Measurements from ENCODE around the gene ADSS1.

ADSS1 gene

DNA sequence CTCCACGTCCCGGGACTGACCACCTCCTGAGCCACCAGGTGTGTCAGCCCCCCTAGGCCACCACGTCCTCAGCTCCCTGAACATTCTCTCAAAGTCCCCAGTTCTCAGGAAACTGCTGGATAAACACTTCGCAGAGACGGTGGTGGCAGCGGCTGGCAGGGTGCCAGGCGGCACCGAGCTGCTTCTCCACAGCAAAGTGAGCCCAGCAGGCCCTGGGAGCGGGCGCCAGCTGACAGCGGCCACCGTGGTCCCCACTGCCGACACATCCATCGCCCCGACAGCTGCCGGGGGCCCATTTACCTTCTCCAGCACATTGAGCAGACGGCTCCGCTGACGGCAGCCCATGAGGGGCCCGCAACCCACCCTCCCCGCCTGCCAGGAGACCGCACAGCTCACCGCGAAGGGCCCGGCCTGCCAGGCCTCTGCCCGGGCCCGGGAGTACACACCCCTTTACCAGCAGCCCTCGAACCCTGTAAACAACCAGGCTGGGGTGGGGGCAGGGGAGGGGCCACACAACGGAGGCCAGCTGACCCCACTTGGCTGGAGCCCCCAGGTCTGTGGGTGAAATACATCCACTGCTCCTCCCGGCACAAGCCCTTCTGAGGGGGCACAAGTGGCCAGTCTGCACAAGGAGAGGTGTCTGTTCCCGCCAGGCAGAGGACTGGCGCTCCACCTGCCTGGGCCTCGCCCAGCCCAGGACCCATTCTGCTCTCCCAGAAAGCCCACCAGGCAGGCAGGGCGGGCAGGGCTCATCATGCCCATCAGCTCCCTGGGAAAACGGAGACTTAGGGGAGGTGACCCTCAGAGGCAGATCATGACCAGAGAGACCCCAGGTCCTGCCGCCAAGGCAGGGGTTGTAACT lies 61.0 kb downstream of the ADSS1 start:
- Histone ChIP-seq H3K9me3 (ENCODE audit: control insufficient read depth in 5 of 5, low read length in 5 of 5) (no peaks in the 10 kb centered on the region), H3K27me3 (ENCODE audit: control insufficient read depth in 5 of 5, insufficient read depth in 4 of 5, low read length in 5 of 5) (no peaks in the 10 kb centered on the region), H3K27ac (ENCODE audit: low read depth, low read length) (no peak overlapping the region), H3K9ac (ENCODE audit: low read length in 5 of 5) (peak overlapping the region in 1 of 5 donors; percentile 47), H3K4me1 (ENCODE audit: control insufficient read depth in 5 of 5, insufficient read depth in 5 of 5, low read length in 5 of 5) (peaks cover 0 to 67% (median 29%) of the 10 kb centered on the region in 5 donors), H3K36me3 (ENCODE audit: control insufficient read depth in 5 of 5, insufficient read depth in 5 of 5, low read length in 5 of 5) (peaks cover 0 to 61% (median 22%) of the 10 kb centered on the region in 5 donors), H3K4me3 (ENCODE audit: low read depth in 1 of 5, low read length in 5 of 5) (no peak overlapping the region)

DNA sequence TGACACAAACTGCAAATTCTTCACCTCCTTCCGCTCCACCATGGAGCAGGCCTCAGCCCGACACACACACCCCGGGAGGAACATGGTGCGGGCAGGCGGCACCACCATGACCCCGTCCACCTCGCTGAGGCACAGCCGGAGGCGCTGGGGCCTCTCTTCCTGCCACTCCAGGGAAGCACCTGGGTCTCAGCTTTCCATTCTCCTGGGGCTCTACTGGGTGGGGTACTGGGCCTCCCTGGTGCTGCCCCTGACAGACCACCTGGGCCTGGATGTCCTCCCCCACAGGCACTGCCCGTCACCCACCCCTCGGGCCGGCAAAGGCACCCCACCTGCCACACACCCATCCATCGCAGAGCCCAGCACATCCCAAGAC lies 61.7 kb downstream of the ADSS1 start:
- Histone ChIP-seq H3K4me1 (ENCODE audit: control insufficient read depth in 5 of 5, insufficient read depth in 5 of 5, low read length in 5 of 5) (peaks cover 0 to 72% (median 33%) of the 10 kb centered on the region in 5 donors), H3K9ac (ENCODE audit: low read length in 5 of 5) (no peak overlapping the region), H3K27ac (ENCODE audit: low read depth, low read length) (no peak overlapping the region), H3K27me3 (ENCODE audit: control insufficient read depth in 5 of 5, insufficient read depth in 4 of 5, low read length in 5 of 5) (no peaks in the 10 kb centered on the region), H3K36me3 (ENCODE audit: control insufficient read depth in 5 of 5, insufficient read depth in 5 of 5, low read length in 5 of 5) (peaks cover 0 to 61% (median 24%) of the 10 kb centered on the region in 5 donors), H3K4me3 (ENCODE audit: low read depth in 1 of 5, low read length in 5 of 5) (no peak overlapping the region), H3K9me3 (ENCODE audit: control insufficient read depth in 5 of 5, low read length in 5 of 5) (no peaks in the 10 kb centered on the region)

DNA sequence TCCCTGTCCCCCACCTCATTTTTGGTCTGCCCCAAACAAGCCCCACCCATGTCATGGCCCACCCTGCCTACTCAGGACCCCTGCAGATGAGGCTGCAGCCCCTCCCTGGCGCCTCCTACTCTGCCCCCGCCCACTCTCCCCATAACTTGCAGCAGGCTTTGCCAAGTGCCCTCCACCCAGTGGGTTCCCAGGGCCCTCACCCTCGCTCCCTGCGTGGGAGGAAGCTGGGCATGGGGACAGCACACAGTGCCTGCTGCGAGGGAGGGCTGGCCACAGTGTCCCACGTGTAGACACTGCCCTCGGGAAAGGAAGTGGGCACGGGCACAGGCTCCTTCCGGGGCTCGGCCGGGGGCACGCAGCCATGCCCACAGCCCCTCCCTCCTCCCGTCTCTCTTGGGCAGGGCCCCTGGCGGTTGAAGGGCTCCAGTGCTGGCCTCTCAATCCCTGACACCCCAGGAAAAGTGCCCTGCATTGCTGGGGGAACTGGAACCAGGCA lies 62.1 kb downstream of the ADSS1 start:
- H3K9ac ChIP-seq (ENCODE audit: low read length in 5 of 5), result no peak overlapping the region
- H3K9me3 ChIP-seq (ENCODE audit: control insufficient read depth in 5 of 5, low read length in 5 of 5), result no peaks in the 10 kb centered on the region
- peaks cover 0 to 62% (median 27%) of the 10 kb centered on the region in 5 donors for H3K36me3 ChIP-seq (ENCODE audit: control insufficient read depth in 5 of 5, insufficient read depth in 5 of 5, low read length in 5 of 5)
- no peak overlapping the region for H3K27ac ChIP-seq (ENCODE audit: low read depth, low read length)
- no peaks in the 10 kb centered on the region for H3K27me3 ChIP-seq (ENCODE audit: control insufficient read depth in 5 of 5, insufficient read depth in 4 of 5, low read length in 5 of 5)
- peaks cover 0 to 76% (median 34%) of the 10 kb centered on the region in 5 donors for H3K4me1 ChIP-seq (ENCODE audit: control insufficient read depth in 5 of 5, insufficient read depth in 5 of 5, low read length in 5 of 5)
- no peak overlapping the region for H3K4me3 ChIP-seq (ENCODE audit: low read depth in 1 of 5, low read length in 5 of 5)

DNA sequence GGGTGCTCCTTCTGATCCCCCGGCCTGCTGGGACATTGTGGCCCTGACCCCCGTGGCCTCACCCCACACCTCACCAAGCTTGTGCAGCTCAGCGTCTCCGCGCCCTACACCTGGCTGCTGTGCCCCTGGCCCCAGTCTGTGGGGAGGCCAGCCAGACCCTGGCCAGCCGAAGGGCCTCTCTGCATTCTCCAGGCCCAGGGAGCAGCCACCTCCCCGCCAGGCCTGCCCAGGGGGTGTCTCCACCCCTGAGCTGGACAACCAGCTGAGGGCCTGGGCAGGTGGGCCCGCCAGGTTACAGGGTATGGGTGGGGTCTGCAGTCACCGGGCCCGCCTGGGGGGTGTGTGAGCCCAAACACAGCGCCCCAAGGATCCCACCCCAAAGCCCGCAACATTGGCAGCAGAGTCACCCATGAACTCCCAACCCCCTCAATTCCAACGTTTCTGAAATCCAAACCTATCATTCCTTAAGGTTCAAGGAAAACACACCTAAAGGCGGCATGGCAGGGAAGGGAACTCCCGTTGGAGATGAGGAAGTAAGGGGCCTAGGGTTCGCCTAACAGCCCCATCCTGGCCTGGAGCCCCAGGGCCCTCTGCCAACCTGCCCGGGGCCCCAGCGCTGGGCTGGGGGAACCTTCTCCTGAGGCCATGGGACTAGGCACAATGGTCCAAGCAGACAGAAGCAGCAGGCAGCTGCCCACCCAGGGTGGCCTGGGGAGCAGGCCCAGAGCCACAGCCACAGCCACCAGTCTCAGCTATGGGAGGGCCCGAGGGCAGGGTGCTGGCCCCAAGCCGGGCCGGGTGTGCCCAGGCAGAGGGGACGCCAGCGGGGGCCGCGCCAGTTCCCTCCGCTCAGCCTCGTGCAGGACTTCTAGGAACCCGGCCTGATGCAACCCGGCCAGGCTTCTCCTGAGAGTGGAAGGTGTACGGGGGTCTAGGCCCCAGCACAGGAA lies 63.0 kb downstream of the ADSS1 start:
- Histone ChIP-seq H3K27ac (ENCODE audit: low read depth, low read length) (no peak overlapping the region), H3K4me1 (ENCODE audit: control insufficient read depth in 5 of 5, insufficient read depth in 5 of 5, low read length in 5 of 5) (peaks cover 0 to 84% (median 42%) of the 10 kb centered on the region in 5 donors), H3K9me3 (ENCODE audit: control insufficient read depth in 5 of 5, low read length in 5 of 5) (no peaks in the 10 kb centered on the region), H3K27me3 (ENCODE audit: control insufficient read depth in 5 of 5, insufficient read depth in 4 of 5, low read length in 5 of 5) (no peaks in the 10 kb centered on the region), H3K4me3 (ENCODE audit: low read depth in 1 of 5, low read length in 5 of 5) (no peak overlapping the region), H3K9ac (ENCODE audit: low read length in 5 of 5) (peak overlapping the region in 2 of 5 donors; percentile 8 to 37), H3K36me3 (ENCODE audit: control insufficient read depth in 5 of 5, insufficient read depth in 5 of 5, low read length in 5 of 5) (peaks cover 0 to 67% (median 35%) of the 10 kb centered on the region in 5 donors)

DNA sequence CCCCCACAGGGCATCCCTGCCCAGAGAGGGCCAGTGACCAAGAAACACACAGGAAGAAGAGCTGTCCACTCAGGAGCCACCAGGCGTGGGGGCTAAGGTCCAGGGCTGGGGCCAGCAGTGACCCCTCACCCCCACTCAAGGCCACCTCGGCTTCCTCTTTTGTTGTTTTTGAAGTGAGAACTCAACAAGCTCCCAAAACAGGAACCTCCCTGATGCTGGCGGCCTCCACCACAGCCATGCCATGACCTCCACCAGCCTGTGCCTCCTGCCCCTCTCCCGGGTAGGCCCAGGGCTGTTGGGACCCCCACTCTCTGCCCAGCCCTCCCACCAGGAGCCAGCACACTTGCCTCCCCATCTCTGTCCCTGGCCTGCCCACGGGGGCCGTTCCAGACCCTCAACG lies 63.7 kb downstream of the ADSS1 start:
- no peaks in the 10 kb centered on the region for H3K27me3 ChIP-seq (ENCODE audit: control insufficient read depth in 5 of 5, insufficient read depth in 4 of 5, low read length in 5 of 5)
- no peak overlapping the region for H3K4me3 ChIP-seq (ENCODE audit: low read depth in 1 of 5, low read length in 5 of 5)
- H3K9me3 ChIP-seq (ENCODE audit: control insufficient read depth in 5 of 5, low read length in 5 of 5), result no peaks in the 10 kb centered on the region
- H3K4me1 ChIP-seq (ENCODE audit: control insufficient read depth in 5 of 5, insufficient read depth in 5 of 5, low read length in 5 of 5), result peaks cover 0 to 92% (median 49%) of the 10 kb centered on the region in 5 donors
- H3K9ac ChIP-seq (ENCODE audit: low read length in 5 of 5), result peak overlapping the region in 1 of 5 donors; percentile 8
- no peak overlapping the region for H3K27ac ChIP-seq (ENCODE audit: low read depth, low read length)
- H3K36me3 ChIP-seq (ENCODE audit: control insufficient read depth in 5 of 5, insufficient read depth in 5 of 5, low read length in 5 of 5), result peaks cover 0 to 70% (median 37%) of the 10 kb centered on the region in 5 donors

DNA sequence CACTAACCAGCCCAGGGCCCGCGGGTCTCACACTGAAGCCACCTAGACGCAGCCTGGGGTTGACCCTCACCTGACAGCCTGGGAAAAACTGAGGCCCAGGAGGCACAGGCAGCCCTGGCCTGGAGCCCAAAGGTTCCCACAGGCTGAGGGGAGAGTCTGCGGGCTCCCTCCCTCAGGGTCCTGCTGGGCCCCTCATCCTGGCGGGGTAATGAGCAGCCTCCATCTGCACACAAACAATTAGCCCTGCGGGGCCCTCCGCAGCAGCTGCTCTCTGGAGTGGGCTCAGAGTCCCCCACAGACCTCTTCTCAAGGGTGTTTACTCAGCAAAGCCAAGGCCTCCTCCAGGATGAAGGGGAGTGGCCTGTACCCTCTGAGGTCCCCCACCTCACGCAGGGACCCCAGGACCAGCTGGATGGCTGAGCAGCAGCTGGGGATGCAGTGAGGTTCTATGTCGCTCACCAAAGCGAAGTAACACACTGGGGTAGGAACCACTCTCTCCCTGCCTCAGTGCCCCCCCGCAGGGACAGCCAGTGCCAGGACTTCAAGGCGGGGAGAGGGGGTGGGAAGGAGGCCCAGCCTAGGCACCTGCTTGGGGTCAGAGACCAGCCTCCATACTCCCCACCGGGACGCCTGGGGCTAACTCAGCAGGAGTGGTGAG lies 64.3 kb downstream of the ADSS1 start:
- H3K27me3 ChIP-seq (ENCODE audit: control insufficient read depth in 5 of 5, insufficient read depth in 4 of 5, low read length in 5 of 5), result no peaks in the 10 kb centered on the region
- H3K27ac ChIP-seq (ENCODE audit: low read depth, low read length), result no peak overlapping the region
- H3K4me3 ChIP-seq (ENCODE audit: low read depth in 1 of 5, low read length in 5 of 5), result no peak overlapping the region
- H3K4me1 ChIP-seq (ENCODE audit: control insufficient read depth in 5 of 5, insufficient read depth in 5 of 5, low read length in 5 of 5), result peaks cover 0 to 97% (median 55%) of the 10 kb centered on the region in 5 donors
- H3K36me3 ChIP-seq (ENCODE audit: control insufficient read depth in 5 of 5, insufficient read depth in 5 of 5, low read length in 5 of 5), result peaks cover 0 to 66% (median 37%) of the 10 kb centered on the region in 5 donors
- no peaks in the 10 kb centered on the region for H3K9me3 ChIP-seq (ENCODE audit: control insufficient read depth in 5 of 5, low read length in 5 of 5)
- peak overlapping the region in 1 of 5 donors; percentile 4 for H3K9ac ChIP-seq (ENCODE audit: low read length in 5 of 5)

DNA sequence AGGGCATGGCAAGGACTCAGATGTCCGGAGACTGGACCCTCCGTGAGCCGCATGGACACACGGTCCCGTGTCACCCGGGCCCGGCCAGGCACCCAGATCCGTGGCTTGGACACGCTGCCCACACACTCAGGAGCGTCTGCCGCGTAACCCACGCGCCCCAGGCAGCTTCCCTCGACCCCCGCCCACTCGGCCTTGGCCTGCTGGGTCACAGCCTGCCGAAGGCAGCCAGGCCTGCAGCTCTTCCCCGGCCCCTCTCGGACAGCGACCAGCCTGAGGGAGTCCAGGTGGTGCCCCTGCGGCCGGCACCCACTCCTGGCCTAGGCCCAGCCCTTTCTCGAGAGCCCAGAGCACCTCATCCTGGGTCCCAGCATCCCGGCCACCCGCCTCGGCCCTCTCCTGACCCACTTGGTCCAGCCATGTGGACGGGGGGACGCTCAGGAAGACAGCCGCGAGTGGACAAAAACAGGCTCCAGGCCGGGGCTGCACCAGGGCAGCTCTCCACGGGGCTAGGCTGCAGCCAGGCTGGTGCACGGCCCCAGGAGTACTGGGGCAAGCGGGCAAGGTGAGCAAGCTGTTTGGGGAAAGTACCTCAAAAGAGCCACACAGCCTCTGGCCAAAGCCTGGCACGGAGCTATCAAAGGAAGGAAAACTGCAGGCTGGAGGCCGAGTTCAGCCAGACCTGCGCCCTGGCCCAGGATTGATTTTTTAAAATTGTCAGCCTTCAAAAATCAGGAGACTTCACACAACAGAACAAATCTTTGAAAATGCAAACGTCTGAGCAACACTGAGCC lies 65.0 kb downstream of the ADSS1 start:
- H3K9ac ChIP-seq (ENCODE audit: low read length in 5 of 5), result peak overlapping the region in 1 of 5 donors; percentile 4
- H3K4me1 ChIP-seq (ENCODE audit: control insufficient read depth in 5 of 5, insufficient read depth in 5 of 5, low read length in 5 of 5), result peaks cover 5 to 98% (median 57%) of the 10 kb centered on the region in 5 donors
- no peak overlapping the region for H3K4me3 ChIP-seq (ENCODE audit: low read depth in 1 of 5, low read length in 5 of 5)
- H3K9me3 ChIP-seq (ENCODE audit: control insufficient read depth in 5 of 5, low read length in 5 of 5), result no peaks in the 10 kb centered on the region
- H3K27ac ChIP-seq (ENCODE audit: low read depth, low read length), result no peak overlapping the region
- H3K36me3 ChIP-seq (ENCODE audit: control insufficient read depth in 5 of 5, insufficient read depth in 5 of 5, low read length in 5 of 5), result peaks cover 0 to 63% (median 37%) of the 10 kb centered on the region in 5 donors
- H3K27me3 ChIP-seq (ENCODE audit: control insufficient read depth in 5 of 5, insufficient read depth in 4 of 5, low read length in 5 of 5), result no peaks in the 10 kb centered on the region

DNA sequence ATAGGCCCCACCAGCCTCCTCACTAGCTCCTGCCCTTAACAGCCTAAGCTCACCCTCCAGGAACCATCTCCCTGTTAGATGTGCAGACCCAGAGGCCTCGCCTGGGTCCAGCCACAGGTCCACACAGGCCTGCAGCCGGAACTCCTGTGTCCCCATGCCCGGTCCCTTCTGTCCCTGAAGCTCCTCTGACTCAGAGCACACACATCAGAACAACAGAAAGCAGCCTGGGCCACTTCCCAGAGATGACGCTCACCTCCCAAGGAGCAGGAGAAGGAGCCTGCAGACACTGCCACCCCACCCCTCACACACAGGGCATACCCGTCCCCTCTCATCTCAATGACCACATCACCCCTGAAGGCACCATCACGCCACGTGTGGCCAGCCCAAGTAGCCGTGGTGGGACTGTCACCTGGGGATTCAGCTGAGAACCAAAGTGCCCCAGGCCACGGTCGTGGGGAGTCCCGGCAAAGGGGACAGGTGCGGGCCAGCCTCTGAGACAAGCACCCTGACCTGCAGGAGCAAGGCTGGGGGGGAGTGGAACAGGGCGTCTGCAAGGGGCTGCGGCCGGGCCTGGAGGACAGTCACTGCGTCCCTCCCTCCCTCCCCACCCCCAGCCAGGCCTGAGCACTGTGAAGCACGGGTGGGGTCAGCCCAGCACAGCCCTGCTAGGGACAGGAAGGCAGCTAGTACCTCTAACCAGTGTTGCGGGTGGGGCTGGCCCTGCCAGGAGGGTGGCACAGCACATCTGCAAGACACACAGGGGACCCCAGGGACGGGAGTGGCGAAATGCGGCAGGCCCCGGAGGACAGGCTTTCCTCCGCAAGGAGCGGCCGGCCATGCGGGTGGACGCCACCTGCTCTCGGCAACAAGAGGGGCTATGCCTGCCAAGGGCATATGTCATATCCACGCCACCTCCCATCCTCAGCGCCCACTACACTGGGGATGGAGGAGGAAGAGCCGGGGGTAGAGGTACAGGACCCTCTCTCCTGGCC lies 66.0 kb downstream of the ADSS1 start:
- Histone ChIP-seq H3K4me3 (ENCODE audit: low read depth in 1 of 5, low read length in 5 of 5) (no peak overlapping the region), H3K36me3 (ENCODE audit: control insufficient read depth in 5 of 5, insufficient read depth in 5 of 5, low read length in 5 of 5) (peaks cover 0 to 60% (median 37%) of the 10 kb centered on the region in 5 donors), H3K9ac (ENCODE audit: low read length in 5 of 5) (peak overlapping the region in 1 of 5 donors; percentile 26), H3K27ac (ENCODE audit: low read depth, low read length) (no peak overlapping the region), H3K9me3 (ENCODE audit: control insufficient read depth in 5 of 5, low read length in 5 of 5) (no peaks in the 10 kb centered on the region), H3K27me3 (ENCODE audit: control insufficient read depth in 5 of 5, insufficient read depth in 4 of 5, low read length in 5 of 5) (no peaks in the 10 kb centered on the region), H3K4me1 (ENCODE audit: control insufficient read depth in 5 of 5, insufficient read depth in 5 of 5, low read length in 5 of 5) (peaks cover 8 to 96% (median 61%) of the 10 kb centered on the region in 5 donors)

All from subcutaneous abdominal adipose tissue (tissue), 5 donors.